Measurements from ENCODE around the gene NCOR1.

- no peak for TF ChIP-seq CTCF (IDR thresholded peaks at IDR 0.05)
- no peak for TF ChIP-seq EP300 (IDR thresholded peaks at IDR 0.05)
- no peak for TF ChIP-seq POLR2A (IDR thresholded peaks at IDR 0.05)
- TF ChIP-seq POLR2AphosphoS5 (IDR thresholded peaks at IDR 0.05), result no peak
Measured at GRCh38 chr17:16254773-16255400, 39.6 kb upstream of the NCOR1 start.
